Panc1 (cell line): ENCODE data around the gene SAMD1. TPM values are rescaled to one million over a fixed set of nuclear protein-coding genes. Genes with fewer than 3 reads are reported as not detected.

Experiments used
- ATAC-seq: fragments of 200-7000 bp; cut with Tn5 transposase; 2 replicates; pipeline ENCODE4 v1.9.1; 2020; ENCODE audit warnings: mild to moderate bottlenecking, moderate library complexity
- BruUV-seq: library from RNA; stranded (reverse); fragments of 400-500 nt; replicated peaks from 2 replicates; lab custom pipeline; 2021; lab: Mats Ljungman, UMichigan
- CTCF ChIA-PET: fragments of 300-600 bp; sonication (Branson Sonifier 250); formaldehyde crosslinking; loops from one replicate; lab custom pipeline; 2022; ENCODE audit warnings: antibody characterized with exemption; lab: Charles Lee
- POLR2A ChIA-PET: fragments of 300-600 bp; sonication (Branson Sonifier 250); formaldehyde crosslinking; loops from one replicate; lab custom pipeline; 2022; ENCODE audit warnings: antibody characterized with exemption; lab: Charles Lee
- DNase-seq: peaks from one replicate; pipeline ENCODE4 v3.0.0-alpha.2; 2010; ENCODE audit warnings: low read depth, low spot score
- H3K27ac ChIP-seq: 2 replicates; pipeline ENCODE4 v1.5.1; 2011; ENCODE audit warnings: mild to moderate bottlenecking, low read length, inconsistent platforms
- H3K27me3 ChIP-seq: fragments of 200-500 bp; sonication (Bioruptor generic); 2 replicates; pipeline ENCODE4 v1.6.0; 2014; ENCODE audit warnings: low read length, inconsistent platforms; ENCODE audit not compliant: control insufficient read depth, insufficient read depth
- H3K36me3 ChIP-seq: fragments of 200-500 bp; sonication (Bioruptor generic); 2 replicates; pipeline ENCODE4 v1.5.1; 2014; ENCODE audit warnings: inconsistent platforms, mild to moderate bottlenecking, low read length, moderate library complexity; ENCODE audit not compliant: control insufficient read depth, insufficient read depth
- H3K4me1 ChIP-seq: 2 replicates; pipeline ENCODE4 v1.5.1; 2011; ENCODE audit warnings: inconsistent platforms, mild to moderate bottlenecking, low read length, moderate library complexity; ENCODE audit not compliant: control insufficient read depth, insufficient read depth
- H3K4me3 ChIP-seq, 2 experiments: 2 replicates each; pipeline ENCODE4 v1.5.1; 2011 to 2012; ENCODE audit warnings: low read depth in 2 of 2, low read length in 2 of 2, mild to moderate bottlenecking in 2 of 2, inconsistent platforms in 1 of 2, moderate library complexity in 1 of 2
- H3K9me3 ChIP-seq: fragments of 200-500 bp; sonication (Bioruptor generic); 2 replicates; pipeline ENCODE4 v1.5.1; 2014; ENCODE audit warnings: low read depth, mild to moderate bottlenecking, inconsistent platforms, low read length, moderate library complexity; ENCODE audit not compliant: control insufficient read depth, insufficient read depth
- CTCF ChIP-seq: fragments of 450-650 bp; IDR thresholded peaks from 2 replicates; pipeline ENCODE4 v1.5.1; 2017; ENCODE audit warnings: mild to moderate bottlenecking
- REST ChIP-seq, 2 experiments: IDR thresholded peaks; 2 replicates each; pipeline ENCODE4 v1.6.1; 2011 to 2012; ENCODE audit warnings: low read depth in 2 of 2, control low read depth in 1 of 2, low read length in 1 of 2, mild to moderate bottlenecking in 1 of 2, moderate library complexity in 1 of 2; ENCODE audit not compliant: insufficient read depth in 1 of 2
- SIN3A ChIP-seq: IDR thresholded peaks from 2 replicates; pipeline ENCODE4 v1.6.1; 2012; ENCODE audit warnings: low read depth, mild to moderate bottlenecking, low read length, moderate library complexity, borderline replicate concordance; ENCODE audit not compliant: insufficient read depth
- TCF7L2 ChIP-seq: IDR thresholded peaks from 2 replicates; pipeline ENCODE4 v1.6.1; 2011; ENCODE audit warnings: mild to moderate bottlenecking, low read depth, low read length, inconsistent platforms
- in situ Hi-C: cut with HindIII; loops from 2 replicates; pipeline ENCODE4 v1.10.0; 2016; ENCODE audit warnings: low sequenced_read_pairs, low pct_unique_long_range_greater_than_20kb
- intact Hi-C: fragments of 100-400 bp; cut with micrococcal nuclease; formaldehyde crosslinking; loops from one replicate; pipeline ENCODE4 v1.10.0; 2022; ENCODE audit not compliant: unreplicated experiment
- total RNA-seq: library from RNA; stranded (reverse); gene quantifications from one replicate; pipeline ENCODE4 v1.2.1, GENCODE V29; 2021; ENCODE audit not compliant: unreplicated experiment

The SAMD1 gene
- total RNA-seq, 1 experiment from 2014 or later: 82.0 TPM

- TF ChIP-seq REST (IDR thresholded peaks at IDR 0.05; ENCODE audit: insufficient read depth in 1 of 2, low read depth in 2 of 2, low read length in 1 of 2): no peak
- DNase-seq (no peak), ATAC-seq (no peak)
- POLR2A ChIA-PET: no interaction called here
- CTCF ChIA-PET: no interaction called here
- H3K36me3 ChIP-seq: no peaks in the 10 kb centered on the region; the same call in 1 of the 2 replicates
- H3K4me1 ChIP-seq: peaks cover 4% of the 10 kb centered on the region
- no TSS peak for BruUV-seq
- no peaks in the 10 kb centered on the region for H3K27me3 ChIP-seq
- no peaks in the 10 kb centered on the region for H3K9me3 ChIP-seq
- no peak within 1 kb of the TSS for H3K27ac ChIP-seq
- H3K4me3 ChIP-seq: no peak within 1 kb of the TSS
- intact Hi-C loops (no loop called here), in situ Hi-C loops (no loop called here)
Measured at GRCh38 chr19:14085309-14085995, 5.1 kb downstream of the SAMD1 start, which contains the start of gene C19orf67. Gene C19orf67, minus strand, starts transcription at chr19:14085783. Its CDS starts 156 bp downstream, at chr19:14085627.

DNA sequence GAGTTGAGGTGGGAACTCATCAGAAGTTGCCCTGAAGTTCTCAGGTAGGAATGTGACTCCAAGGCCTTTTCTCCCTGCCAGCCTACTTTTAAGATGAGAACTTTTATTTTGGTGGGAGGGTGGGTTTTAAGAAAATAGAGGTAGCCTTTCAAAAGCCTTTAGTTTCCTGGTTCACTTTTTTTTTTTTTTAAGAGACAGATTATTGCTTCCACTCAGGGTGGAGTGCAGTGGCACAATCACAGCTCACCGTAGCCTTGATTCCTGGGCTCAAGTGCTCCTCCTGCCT lies 7.9 kb downstream of the SAMD1 start:
- ChIA-PET POLR2A (no interaction called here), CTCF (interaction anchor here (0.6 kb wide), 1 partner anchor 259 kb away, joined by 12 read pairs; no protein-coding TSS in a partner anchor)
- TF ChIP-seq REST (IDR thresholded peaks at IDR 0.05; ENCODE audit: insufficient read depth in 1 of 2, low read depth in 2 of 2, low read length in 1 of 2): no peak
- TF ChIP-seq TCF7L2: no peak
- TF ChIP-seq CTCF: no peak
- TF ChIP-seq SIN3A: no peak
- Histone ChIP-seq H3K9me3 (no peaks in the 10 kb centered on the region), H3K27me3 (no peaks in the 10 kb centered on the region), H3K4me3 (no peak overlapping the region), H3K36me3 (no peaks in the 10 kb centered on the region), H3K4me1 (peaks cover 6% of the 10 kb centered on the region), H3K27ac (no peak overlapping the region)
- intact Hi-C loops (no loop called here), in situ Hi-C loops (no loop called here)
- ATAC-seq (no peak), DNase-seq (no peak)
- BruUV-seq: no TSS peak
